Prostate gland (tissue), 2 donors: ENCODE measurements around the gene ZNF213.

Experiments
- POLR2A ChIP-seq: fragments of 450-650 bp; IDR thresholded peaks from one replicate; pipeline ENCODE4 v1.6.1; 2016; ENCODE audit warnings: antibody characterized with exemption, mild to moderate bottlenecking
- POLR2AphosphoS5 ChIP-seq: sonication (generic); formaldehyde crosslinking; IDR thresholded peaks from one replicate; pipeline ENCODE4 v1.6.1; 2017; ENCODE audit warnings: antibody characterized with exemption
- TF ChIP-seq, protein P1 (sequence below), 4 experiments: fragments of 200-600 bp in 2 of 4; fragments of 450-650 bp in 2 of 4; sonication (generic) in 2 of 4; IDR thresholded peaks; 1 replicate in 3 of 4; 2 replicates in 1 of 4; pipeline ENCODE4 v1.5.1; 2016 to 2019; ENCODE audit warnings: antibody characterized with exemption in 4 of 4, mild to moderate bottlenecking in 2 of 4, moderate library complexity in 2 of 4

DNA sequence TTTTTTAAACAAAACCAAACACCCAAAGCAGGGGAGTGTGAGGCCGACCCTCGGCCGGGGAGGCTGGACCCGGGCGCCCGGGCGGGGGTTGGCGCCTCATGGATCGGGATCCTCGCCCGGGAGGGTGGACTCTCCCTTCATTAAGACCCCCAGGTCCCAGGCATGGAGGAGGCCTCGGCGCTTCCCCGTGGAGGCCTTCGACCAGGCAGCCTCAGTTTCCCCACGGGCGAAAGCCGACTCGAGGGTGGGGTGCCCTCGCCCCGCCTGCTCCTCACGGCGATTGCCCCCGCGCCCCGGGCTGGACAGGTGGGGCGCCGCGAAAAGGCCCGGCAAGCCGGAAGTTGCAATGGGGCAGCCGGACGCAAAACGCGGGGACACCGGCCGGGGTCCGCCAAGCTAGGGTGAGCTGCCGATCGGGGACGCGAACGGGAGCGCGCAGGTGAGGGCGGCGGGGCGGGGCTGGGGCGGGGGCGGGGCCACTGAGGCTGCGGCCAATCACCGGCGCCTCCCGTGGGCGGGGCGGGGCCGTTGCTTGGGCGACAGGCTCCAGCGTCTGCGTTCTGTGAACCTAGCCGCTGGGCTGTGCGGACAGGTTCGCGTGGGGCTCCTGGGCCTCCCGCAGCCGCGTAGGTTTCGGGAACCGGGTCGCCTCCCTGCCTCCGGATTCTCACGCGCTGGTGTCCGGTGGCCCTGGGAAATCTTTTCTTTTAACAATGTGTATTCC lies 28.5 kb upstream of the ZNF213 start:
- TF ChIP-seq POLR2A (peak; percentile 70), POLR2AphosphoS5 (peak; percentile 77)
- TF ChIP-seq, protein P1, sequence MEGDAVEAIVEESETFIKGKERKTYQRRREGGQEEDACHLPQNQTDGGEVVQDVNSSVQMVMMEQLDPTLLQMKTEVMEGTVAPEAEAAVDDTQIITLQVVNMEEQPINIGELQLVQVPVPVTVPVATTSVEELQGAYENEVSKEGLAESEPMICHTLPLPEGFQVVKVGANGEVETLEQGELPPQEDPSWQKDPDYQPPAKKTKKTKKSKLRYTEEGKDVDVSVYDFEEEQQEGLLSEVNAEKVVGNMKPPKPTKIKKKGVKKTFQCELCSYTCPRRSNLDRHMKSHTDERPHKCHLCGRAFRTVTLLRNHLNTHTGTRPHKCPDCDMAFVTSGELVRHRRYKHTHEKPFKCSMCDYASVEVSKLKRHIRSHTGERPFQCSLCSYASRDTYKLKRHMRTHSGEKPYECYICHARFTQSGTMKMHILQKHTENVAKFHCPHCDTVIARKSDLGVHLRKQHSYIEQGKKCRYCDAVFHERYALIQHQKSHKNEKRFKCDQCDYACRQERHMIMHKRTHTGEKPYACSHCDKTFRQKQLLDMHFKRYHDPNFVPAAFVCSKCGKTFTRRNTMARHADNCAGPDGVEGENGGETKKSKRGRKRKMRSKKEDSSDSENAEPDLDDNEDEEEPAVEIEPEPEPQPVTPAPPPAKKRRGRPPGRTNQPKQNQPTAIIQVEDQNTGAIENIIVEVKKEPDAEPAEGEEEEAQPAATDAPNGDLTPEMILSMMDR (IDR thresholded peaks at IDR 0.05): no peak
